Stimulated activated CD4-positive, alpha-beta T cell treated with anti-CD3 and anti-CD28 coated beads, Interleukin-1b, Interleukin-23, amount 100 ng/mL, for 1 hour (primary cell): ENCODE data around the gene TYW1B.
"Not testable (repeated sequence)": the region's sequence is repeated elsewhere in the genome, so short reads cannot be mapped to it uniquely, and the experiment has no call there.

Source experiments
- DNase-seq, 2 donors: peaks; one replicate each; pipeline ENCODE4 v3.0.0-alpha.2; 2020; ENCODE audit warnings: low read depth in 2 of 2

TYW1B gene

DNA sequence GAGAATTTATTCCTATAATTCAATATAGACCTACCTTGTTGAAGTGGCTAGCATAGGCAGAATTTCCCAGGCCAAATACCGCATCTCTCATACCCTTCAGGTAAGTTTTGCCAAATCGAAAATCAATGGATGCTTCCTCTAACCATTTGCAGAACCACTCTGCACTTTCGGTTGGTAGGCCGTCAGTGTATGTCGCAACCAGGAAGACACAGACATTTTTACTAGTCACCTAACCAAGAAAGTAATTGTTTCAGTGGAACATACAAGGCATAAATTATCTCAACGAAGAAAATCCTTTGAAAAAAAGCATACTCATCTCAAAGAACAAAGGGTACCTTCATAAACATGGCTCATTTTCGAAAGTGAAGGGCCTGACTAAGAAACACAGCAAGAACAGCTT, 17.6 kb downstream of the TYW1B start:
- DNase-seq = not testable (repeated sequence)

DNA sequence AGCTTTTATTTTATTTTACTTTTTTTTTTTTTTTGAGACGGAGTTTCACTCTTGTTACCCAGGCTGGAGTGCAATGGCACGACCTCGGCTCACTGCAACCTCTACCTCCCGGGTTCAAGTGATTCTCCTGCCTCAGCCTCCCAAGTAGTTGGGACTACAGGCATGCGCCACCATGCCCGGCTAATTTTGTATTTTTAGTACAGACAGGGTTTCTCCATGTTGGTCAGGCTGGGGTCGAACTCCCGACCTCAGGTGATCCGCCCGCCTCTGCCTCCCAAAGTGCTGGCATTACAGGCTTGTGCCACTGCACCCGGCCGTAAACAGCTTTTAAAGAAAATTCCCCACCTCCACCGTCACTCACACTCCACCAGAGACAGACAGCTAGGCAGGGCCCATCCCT, 19.5 kb downstream of the TYW1B start:
- DNase-seq = not testable (repeated sequence)

DNA sequence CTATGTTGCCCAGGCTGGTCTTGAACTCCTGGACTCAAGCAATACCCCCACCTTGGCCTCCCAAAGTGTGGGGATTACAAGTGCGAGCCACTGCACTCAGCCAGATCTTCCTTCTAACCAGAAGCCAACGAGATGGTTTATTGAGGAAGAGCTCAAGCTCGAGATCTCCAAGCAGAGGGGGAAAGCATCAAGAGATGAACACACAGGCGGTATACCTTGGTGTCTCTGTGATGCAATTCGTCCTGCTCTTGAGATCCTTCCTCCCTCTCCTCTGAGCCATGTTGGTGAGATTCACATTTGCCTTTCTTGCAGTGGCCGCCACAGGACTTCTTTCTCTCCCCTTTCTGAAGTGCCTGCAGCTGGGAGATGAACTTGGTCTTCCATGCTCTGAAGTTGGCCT, 21.1 kb downstream of the TYW1B start:
- DNase-seq = not testable (repeated sequence)

DNA sequence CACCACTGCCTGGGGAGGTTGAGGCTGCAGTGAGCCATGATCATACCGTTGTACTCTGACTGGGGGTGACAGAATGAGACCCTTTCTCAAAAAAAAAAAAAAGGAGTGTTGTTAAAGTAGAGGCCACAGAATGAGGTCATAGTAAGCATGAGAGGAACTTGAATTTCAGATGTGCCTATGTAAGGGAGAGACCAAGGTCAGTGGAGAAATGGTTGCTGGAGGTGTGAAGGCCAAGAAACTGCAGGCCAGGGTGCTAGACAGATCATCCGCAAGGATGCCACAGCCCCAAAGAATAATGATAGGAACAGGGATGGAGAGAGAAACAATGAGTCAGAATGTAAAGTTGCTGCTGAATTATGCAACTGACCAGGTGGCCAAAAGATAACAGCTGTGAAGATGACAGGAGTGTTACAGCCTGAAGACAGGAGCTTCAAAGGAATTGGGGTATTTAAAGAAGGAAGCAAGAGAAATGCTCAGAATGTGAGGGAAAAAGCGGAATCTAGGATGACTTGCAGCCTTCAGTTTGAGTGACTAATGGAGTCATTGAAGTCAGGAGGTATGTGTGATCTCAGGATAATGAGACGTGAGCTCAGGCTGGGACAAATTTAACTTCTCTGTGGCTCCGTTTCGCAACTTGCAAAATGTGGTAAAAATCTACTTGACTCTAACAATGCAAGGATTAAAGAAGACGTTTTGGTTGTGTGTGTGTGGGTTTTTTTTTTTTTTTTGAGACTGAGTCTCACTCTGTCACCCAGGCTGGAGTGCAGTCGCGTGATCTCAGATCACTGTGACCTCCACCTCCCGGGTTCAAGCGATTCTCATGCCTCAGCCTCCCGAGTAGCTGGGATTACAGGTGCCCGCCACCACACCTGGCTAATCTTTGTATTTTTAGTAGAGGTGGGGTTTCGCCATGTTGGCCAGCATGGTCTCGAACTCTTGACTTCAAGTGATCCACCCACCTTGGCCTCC, 22.2 kb downstream of the TYW1B start:
- no peak for DNase-seq

GRCh38 chr7:72803778-72804177, 24.2 kb downstream of the TYW1B start:
- DNase-seq = not testable (repeated sequence)

- not testable (repeated sequence) for DNase-seq
These were observed 26.4 kb downstream of the TYW1B start for GRCh38 chr7:72801564-72801963.

DNA sequence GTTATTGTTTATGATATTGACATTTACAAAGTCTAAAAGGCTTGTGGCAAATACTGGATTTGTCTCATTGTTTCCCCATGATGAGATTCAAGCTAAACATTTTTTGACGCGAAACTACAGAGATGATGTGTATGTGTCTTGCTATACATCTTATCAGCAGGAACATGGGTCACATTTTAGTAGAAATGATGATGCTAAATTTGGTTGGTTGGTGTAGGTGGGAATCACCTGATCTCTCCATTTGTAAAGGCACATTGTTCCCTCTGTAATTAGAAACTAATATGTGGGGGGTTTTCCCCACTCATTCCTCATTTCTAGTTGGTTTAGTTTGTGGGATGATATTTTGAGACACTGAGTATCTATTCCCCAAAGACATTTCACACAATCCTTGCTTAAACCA, 32.6 kb downstream of the TYW1B start:
- DNase-seq = not testable (repeated sequence)

DNA sequence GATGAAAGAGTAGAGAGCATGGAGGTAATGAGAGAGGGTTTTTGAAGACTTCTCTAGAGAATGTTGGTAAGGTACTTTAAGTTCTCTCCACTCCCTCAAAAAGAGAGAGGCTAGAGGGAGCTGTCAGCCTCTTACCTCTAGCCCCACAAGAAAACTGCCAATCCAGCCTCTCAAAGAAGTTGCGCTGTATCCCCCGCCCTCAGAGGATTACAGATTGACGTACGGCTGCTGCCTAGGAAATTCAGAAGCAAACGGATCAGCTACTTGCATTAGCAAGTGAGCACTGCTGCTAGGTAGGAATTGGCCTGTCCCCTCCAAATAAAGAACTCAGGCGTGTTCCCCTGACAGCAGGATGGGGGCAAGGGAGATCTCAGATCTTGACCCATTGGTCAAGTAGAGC, 34.2 kb downstream of the TYW1B start:
- no peak for DNase-seq

DNA sequence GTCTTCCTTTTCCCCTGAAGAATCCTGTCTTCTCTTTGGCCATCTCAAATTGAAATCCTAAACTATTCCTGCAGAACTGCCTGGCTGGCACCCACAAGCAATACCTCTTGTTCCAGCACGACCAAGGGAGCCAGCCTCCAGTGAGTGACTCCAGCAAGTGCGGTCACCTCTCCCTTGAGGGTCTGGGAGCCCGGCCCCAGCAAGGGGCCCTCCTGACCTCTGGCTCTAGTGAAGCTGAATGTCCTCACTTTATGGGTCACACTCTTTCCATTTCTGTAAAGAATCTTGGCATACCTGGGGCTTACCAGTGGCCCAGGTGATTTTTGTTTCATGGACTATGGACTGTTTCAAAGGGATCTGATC, 37.3 kb downstream of the TYW1B start:
- not testable (repeated sequence) for DNase-seq

- DNase-seq = not testable (repeated sequence)
These were observed 37.8 kb downstream of the TYW1B start for GRCh38 chr7:72790048-72790697.

- DNase-seq = no peak
These were observed 42.6 kb downstream of the TYW1B start for GRCh38 chr7:72785166-72785955.

- DNase-seq = not testable (repeated sequence)
These were observed 44.2 kb downstream of the TYW1B start for GRCh38 chr7:72783601-72784370.

- DNase-seq = no peak
These were observed 46.4 kb downstream of the TYW1B start for GRCh38 chr7:72781631-72782030.

- DNase-seq = no peak
These were observed 46.8 kb downstream of the TYW1B start for GRCh38 chr7:72781161-72781560.

GRCh38 chr7:72780289-72780894, 47.6 kb downstream of the TYW1B start:
- not testable (repeated sequence) for DNase-seq

- not testable (repeated sequence) for DNase-seq
These were observed 50.8 kb downstream of the TYW1B start for GRCh38 chr7:72777167-72777566.

GRCh38 chr7:72772627-72773026, 55.4 kb downstream of the TYW1B start:
- not testable (repeated sequence) for DNase-seq

DNA sequence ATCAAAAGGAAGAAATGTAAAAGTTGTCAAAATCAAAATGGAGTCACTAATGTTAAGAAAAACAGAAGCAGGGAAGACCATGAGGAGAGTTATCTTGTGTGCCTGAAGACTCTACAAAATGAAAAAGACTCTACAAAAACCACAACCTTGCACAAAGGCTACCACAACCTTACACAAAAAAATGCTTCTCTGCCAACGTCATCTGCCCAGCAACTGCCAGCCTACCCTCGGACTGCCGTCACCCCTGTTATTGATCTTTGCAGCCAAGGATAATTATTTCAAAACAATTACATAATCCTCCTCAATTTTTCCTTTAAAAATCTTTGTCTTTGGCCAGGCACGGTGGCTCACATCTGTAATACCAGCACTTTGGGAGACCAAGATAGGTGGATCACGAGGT, 61.0 kb downstream of the TYW1B start:
- DNase-seq = not testable (repeated sequence)

GRCh38 chr7:72760602-72761001, 67.4 kb downstream of the TYW1B start:
- no peak for DNase-seq

DNA sequence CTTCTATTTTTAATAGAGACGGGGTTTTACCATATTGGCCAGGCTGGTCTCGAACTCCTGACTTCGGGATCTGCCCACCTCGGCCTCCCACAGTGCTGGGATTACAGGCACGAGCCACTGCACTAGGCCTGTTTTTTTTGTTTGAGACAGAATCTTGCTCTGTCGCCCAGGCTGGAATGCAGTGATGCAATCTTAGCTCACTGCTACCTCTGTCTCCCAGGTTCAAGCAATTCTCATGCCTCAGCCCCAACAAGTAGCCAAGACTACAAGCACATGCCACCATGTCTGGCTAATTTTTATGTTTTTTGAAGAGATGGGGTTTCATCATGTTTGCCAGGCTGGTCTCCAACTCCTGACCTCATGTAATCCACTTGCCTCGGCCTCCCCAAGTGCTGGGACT, 73.7 kb downstream of the TYW1B start:
- DNase-seq = no peak

- no peak for DNase-seq
These were observed 74.2 kb downstream of the TYW1B start for GRCh38 chr7:72753781-72754180.
